ENCODE measurements around the gene ZNF536.

The ZNF536 gene

DNA sequence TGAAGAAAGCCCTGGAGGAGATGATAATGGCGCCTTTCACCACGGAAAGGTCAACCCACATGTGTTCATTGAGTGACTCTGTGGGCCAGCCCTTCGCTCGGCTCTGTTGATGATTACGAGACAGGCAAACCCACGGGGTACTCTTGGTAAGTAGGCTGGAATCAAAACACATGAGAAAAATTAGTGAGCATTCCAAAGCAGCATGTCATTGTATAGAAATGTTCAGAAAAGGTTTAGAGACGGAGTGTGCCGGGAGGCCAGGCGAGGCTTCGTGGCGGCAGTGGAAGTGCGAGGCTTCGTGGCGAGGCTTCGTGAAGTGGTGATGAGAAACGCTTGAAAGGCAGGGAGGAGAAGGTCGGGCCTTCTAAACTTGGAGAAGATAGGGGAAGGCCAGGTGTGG is 144.3 kb downstream of the ZNF536 start:
- Mint-ChIP-seq H3K36me3 (no peaks in the 10 kb centered on the region), H3K4me1 (no peaks in the 10 kb centered on the region), H3K9me3 (no peaks in the 10 kb centered on the region), H3K4me3 (no peak overlapping the region), H3K27me3 (no peaks in the 10 kb centered on the region), H3K27ac (no peak overlapping the region)

GRCh38 chr19:30518965-30519606 is 146.9 kb downstream of the ZNF536 start:
- H3K27me3 Mint-ChIP-seq = no peaks in the 10 kb centered on the region
- no peak overlapping the region for H3K27ac Mint-ChIP-seq
- H3K4me3 Mint-ChIP-seq = no peak overlapping the region
- no peaks in the 10 kb centered on the region for H3K36me3 Mint-ChIP-seq
- H3K9me3 Mint-ChIP-seq = no peaks in the 10 kb centered on the region
- no peaks in the 10 kb centered on the region for H3K4me1 Mint-ChIP-seq

DNA sequence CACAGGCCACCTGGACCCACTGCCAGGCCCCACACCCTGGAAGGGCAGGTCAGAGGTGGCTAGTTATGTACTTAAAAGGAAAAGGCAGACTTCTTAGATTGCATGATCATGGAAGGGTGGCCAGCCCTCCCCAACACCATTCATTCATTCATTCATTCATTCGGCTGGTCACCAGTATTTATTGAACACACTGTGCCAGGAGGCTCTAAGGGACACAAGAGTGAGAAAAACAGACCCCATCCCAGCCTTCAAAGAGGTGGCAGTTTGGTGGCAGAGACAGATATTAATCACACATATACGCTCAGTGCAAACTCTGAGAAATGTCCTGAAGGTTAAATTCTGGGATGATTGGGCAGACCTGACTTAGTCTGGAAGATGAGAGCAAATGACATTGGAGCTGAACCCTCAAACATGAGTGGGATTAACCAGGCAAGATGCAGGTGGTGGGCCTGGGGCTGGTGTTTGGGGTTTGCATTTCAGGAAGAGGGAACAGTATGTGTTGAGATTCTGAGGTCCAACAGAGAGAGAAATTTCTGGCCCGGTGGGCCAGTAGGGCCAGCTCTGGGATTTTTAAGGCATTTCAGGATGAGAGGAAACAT is 147.5 kb downstream of the ZNF536 start:
- Mint-ChIP-seq H3K4me3 (no peak overlapping the region), H3K4me1 (no peaks in the 10 kb centered on the region), H3K27ac (no peak overlapping the region), H3K27me3 (no peaks in the 10 kb centered on the region), H3K9me3 (no peaks in the 10 kb centered on the region), H3K36me3 (no peaks in the 10 kb centered on the region)

- no peaks in the 10 kb centered on the region for H3K27me3 Mint-ChIP-seq
- H3K9me3 Mint-ChIP-seq = no peaks in the 10 kb centered on the region
- H3K27ac Mint-ChIP-seq = no peak overlapping the region
- H3K36me3 Mint-ChIP-seq = no peaks in the 10 kb centered on the region
- H3K4me3 Mint-ChIP-seq = no peak overlapping the region
- no peaks in the 10 kb centered on the region for H3K4me1 Mint-ChIP-seq
These were observed 148.7 kb downstream of the ZNF536 start for GRCh38 chr19:30520735-30521479.

GRCh38 chr19:30521937-30522336 is 149.8 kb downstream of the ZNF536 start:
- Mint-ChIP-seq H3K4me3 (no peak overlapping the region), H3K27me3 (no peaks in the 10 kb centered on the region), H3K27ac (no peak overlapping the region), H3K36me3 (no peaks in the 10 kb centered on the region), H3K4me1 (no peaks in the 10 kb centered on the region), H3K9me3 (no peaks in the 10 kb centered on the region)

DNA sequence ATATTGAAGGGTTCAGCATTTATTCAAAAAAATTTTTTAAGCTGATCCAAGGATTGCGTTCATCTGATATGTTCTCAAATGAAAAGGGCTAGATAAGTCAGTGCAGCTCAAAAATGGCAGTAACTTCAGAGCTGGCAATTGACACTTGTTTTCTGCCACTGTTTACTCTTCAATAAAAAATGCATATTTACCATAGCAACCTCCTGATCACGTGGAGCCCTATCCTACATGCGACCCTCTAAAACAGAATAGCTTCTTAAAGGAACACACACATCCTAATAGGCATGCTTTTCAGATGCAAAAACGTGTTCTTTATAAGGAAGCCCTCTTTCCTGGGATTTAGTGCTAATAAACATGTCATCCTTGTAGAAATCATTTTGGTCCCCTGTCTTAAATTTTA is 150.2 kb downstream of the ZNF536 start:
- H3K36me3 Mint-ChIP-seq = no peaks in the 10 kb centered on the region
- no peak overlapping the region for H3K4me3 Mint-ChIP-seq
- no peaks in the 10 kb centered on the region for H3K4me1 Mint-ChIP-seq
- no peaks in the 10 kb centered on the region for H3K9me3 Mint-ChIP-seq
- H3K27ac Mint-ChIP-seq = no peak overlapping the region
- H3K27me3 Mint-ChIP-seq = no peaks in the 10 kb centered on the region

DNA sequence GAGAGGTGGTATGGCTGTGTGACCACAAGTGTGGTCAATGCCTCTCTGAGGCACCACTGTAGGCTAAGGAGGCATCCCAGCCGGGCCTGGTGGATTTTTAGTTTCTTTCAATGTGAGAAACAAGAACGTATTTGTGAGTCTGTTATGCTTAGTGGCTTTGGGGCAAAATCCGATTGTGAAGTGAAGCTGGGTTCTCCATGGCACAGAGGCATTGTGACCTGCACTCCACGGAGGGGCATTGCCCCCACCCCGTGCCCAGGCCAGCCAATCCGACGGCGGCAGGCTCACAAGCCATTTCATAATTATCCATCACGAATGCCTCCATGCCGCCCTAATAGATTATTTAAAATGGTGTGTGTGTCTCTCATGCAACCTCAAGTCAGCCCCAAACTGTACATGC is 151.6 kb downstream of the ZNF536 start:
- Mint-ChIP-seq H3K9me3 (no peaks in the 10 kb centered on the region), H3K36me3 (no peaks in the 10 kb centered on the region), H3K4me3 (no peak overlapping the region), H3K27ac (no peak overlapping the region), H3K4me1 (no peaks in the 10 kb centered on the region), H3K27me3 (no peaks in the 10 kb centered on the region)

- H3K36me3 Mint-ChIP-seq = no peaks in the 10 kb centered on the region
- no peak overlapping the region for H3K4me3 Mint-ChIP-seq
- no peaks in the 10 kb centered on the region for H3K4me1 Mint-ChIP-seq
- H3K27ac Mint-ChIP-seq = no peak overlapping the region
- no peaks in the 10 kb centered on the region for H3K9me3 Mint-ChIP-seq
- H3K27me3 Mint-ChIP-seq = no peaks in the 10 kb centered on the region
These were observed 153.2 kb downstream of the ZNF536 start for GRCh38 chr19:30525383-30525782.

DNA sequence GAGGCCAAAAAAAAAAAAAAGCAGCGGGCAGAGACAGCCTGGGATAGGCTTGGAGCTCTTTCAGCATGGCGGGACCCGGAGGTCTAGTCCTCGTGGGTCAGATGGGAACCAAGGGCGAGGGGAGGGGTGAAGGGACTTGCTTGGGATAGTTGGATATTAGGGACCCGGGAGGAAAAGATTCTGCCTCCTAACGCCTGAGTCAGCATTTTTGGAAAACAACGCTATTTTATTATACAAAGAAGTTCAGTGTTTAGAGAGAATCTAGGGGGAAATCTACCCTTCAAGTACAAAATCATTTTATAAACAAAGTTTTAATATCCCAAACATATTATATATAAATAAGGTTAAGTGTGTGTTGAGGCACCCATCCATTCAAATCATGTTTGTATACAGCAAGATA is 156.7 kb downstream of the ZNF536 start:
- no peak overlapping the region for H3K27ac Mint-ChIP-seq
- H3K4me3 Mint-ChIP-seq = no peak overlapping the region
- H3K27me3 Mint-ChIP-seq = no peaks in the 10 kb centered on the region
- H3K36me3 Mint-ChIP-seq = no peaks in the 10 kb centered on the region
- H3K4me1 Mint-ChIP-seq = no peaks in the 10 kb centered on the region
- no peaks in the 10 kb centered on the region for H3K9me3 Mint-ChIP-seq

GRCh38 chr19:30529876-30530275 is 157.7 kb downstream of the ZNF536 start:
- no peak overlapping the region for H3K27ac Mint-ChIP-seq
- no peaks in the 10 kb centered on the region for H3K27me3 Mint-ChIP-seq
- no peaks in the 10 kb centered on the region for H3K9me3 Mint-ChIP-seq
- no peaks in the 10 kb centered on the region for H3K36me3 Mint-ChIP-seq
- no peaks in the 10 kb centered on the region for H3K4me1 Mint-ChIP-seq
- H3K4me3 Mint-ChIP-seq = no peak overlapping the region

- Mint-ChIP-seq H3K4me3 (no peak overlapping the region), H3K27ac (no peak overlapping the region), H3K9me3 (no peaks in the 10 kb centered on the region), H3K27me3 (no peaks in the 10 kb centered on the region), H3K36me3 (no peaks in the 10 kb centered on the region), H3K4me1 (no peaks in the 10 kb centered on the region)
These were observed 158.6 kb downstream of the ZNF536 start for GRCh38 chr19:30530751-30531150.

- Mint-ChIP-seq H3K36me3 (no peaks in the 10 kb centered on the region), H3K27ac (no peak overlapping the region)
These were observed 162.8 kb downstream of the ZNF536 start for GRCh38 chr19:30535011-30535410.

GRCh38 chr19:30536975-30537374 is 164.8 kb downstream of the ZNF536 start:
- Mint-ChIP-seq H3K9me3 (no peaks in the 10 kb centered on the region), H3K27ac (no peak overlapping the region), H3K27me3 (no peaks in the 10 kb centered on the region), H3K4me1 (no peaks in the 10 kb centered on the region), H3K4me3 (no peak overlapping the region), H3K36me3 (no peaks in the 10 kb centered on the region)

More at GRCh38 chr19:30535011-30535410, 162.8 kb downstream of the ZNF536 start:
- no peaks in the 10 kb centered on the region for H3K27me3 Mint-ChIP-seq
- no peak overlapping the region for H3K4me3 Mint-ChIP-seq
- no peaks in the 10 kb centered on the region for H3K9me3 Mint-ChIP-seq
- H3K4me1 Mint-ChIP-seq = no peaks in the 10 kb centered on the region

DNA sequence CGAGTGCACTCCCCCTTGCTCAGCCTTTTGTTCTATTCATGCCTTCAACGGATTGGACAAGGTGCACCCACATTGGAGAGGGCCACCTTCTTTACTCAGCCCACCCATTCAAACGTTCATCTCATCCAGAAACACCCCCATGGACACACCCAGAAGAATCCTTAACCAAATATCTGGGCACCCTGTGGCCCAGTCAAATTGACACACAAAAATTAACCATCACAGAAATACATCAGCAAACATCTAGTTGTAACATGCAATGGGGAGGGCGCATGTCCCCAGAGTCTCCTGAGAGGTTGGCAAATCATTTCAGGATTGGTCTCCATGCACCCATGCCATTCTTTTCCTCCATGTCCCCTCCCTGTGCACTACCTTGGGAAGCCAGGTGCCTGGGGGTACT is 167.1 kb downstream of the ZNF536 start:
- Mint-ChIP-seq H3K27me3 (no peaks in the 10 kb centered on the region), H3K4me1 (no peaks in the 10 kb centered on the region), H3K27ac (no peak overlapping the region), H3K4me3 (no peak overlapping the region), H3K36me3 (no peaks in the 10 kb centered on the region), H3K9me3 (no peaks in the 10 kb centered on the region)

- no peak overlapping the region for H3K4me3 Mint-ChIP-seq
- H3K27me3 Mint-ChIP-seq = no peaks in the 10 kb centered on the region
- H3K4me1 Mint-ChIP-seq = no peaks in the 10 kb centered on the region
- no peak overlapping the region for H3K27ac Mint-ChIP-seq
- no peaks in the 10 kb centered on the region for H3K9me3 Mint-ChIP-seq
- H3K36me3 Mint-ChIP-seq = no peaks in the 10 kb centered on the region
These were observed 167.8 kb downstream of the ZNF536 start for GRCh38 chr19:30539981-30540380.

GRCh38 chr19:30540761-30541160 is 168.6 kb downstream of the ZNF536 start:
- Mint-ChIP-seq H3K36me3 (no peaks in the 10 kb centered on the region), H3K9me3 (no peaks in the 10 kb centered on the region), H3K27ac (no peak overlapping the region), H3K27me3 (no peaks in the 10 kb centered on the region), H3K4me3 (no peak overlapping the region), H3K4me1 (no peaks in the 10 kb centered on the region)
